B cell (primary cell): Measurements from ENCODE around the gene ACSM3. TPM values are rescaled to one million over a fixed set of nuclear protein-coding genes. Genes with fewer than 3 reads are reported as not detected.

Experiments
- ATAC-seq: fragments of 200-7000 bp; cut with Tn5 transposase; one replicate; pipeline ENCODE4 v1.10.0; 2021; ENCODE audit warnings: low read depth, mild to moderate bottlenecking, moderate number of reproducible peaks, moderate library complexity
- CTCF ChIA-PET: fragments of 350-600 bp; sonication (Branson Sonifier 250); formaldehyde crosslinking; loops from one replicate; lab custom pipeline; 2021; ENCODE audit warnings: antibody characterized with exemption, inconsistent platforms; lab: Charles Lee
- POLR2A ChIA-PET: fragments of 350-600 bp; sonication (Branson Sonifier 250); formaldehyde crosslinking; loops from one replicate; lab custom pipeline; 2021; ENCODE audit warnings: antibody characterized with exemption; lab: Charles Lee
- DNase-seq: peaks from one replicate; pipeline ENCODE4 v3.0.0; 2013
- H2AFZ ChIP-seq: 2 replicates; pipeline ENCODE4 v1.6.1; 2012; ENCODE audit warnings: mild to moderate bottlenecking, low read depth, low read length; ENCODE audit not compliant: insufficient read depth, poor library complexity, severe bottlenecking
- H3K27ac ChIP-seq, 2 donors: 1 replicate in 1 of 2; 2 replicates in 1 of 2; pipeline ENCODE4 v1.5.1; 2012 to 2013; ENCODE audit warnings: low read length in 2 of 2, mild to moderate bottlenecking in 2 of 2, moderate library complexity in 1 of 2
- H3K27me3 ChIP-seq, 4 experiments: fragments of 200-600 bp in 1 of 4; sonication (generic) in 1 of 4; replicated peaks in 1 of 4; 1 replicate in 2 of 4; 2 replicates in 2 of 4; pipeline versions ENCODE4 v1.6.1 to v1.7.0; 2013 to 2016; ENCODE audit warnings: low read length in 3 of 4, mild to moderate bottlenecking in 2 of 4, mixed read lengths in 1 of 4, moderate library complexity in 1 of 4; ENCODE audit not compliant: insufficient read depth in 4 of 4, control insufficient read depth in 3 of 4; ENCODE audit errors: control extremely low read depth in 1 of 4
- H3K36me3 ChIP-seq, 2 experiments: replicated peaks in 1 of 2; 1 replicate in 1 of 2; 2 replicates in 1 of 2; pipeline versions ENCODE4 v1.6.1 to v1.7.1; 2013; ENCODE audit warnings: low read length in 1 of 2; ENCODE audit not compliant: insufficient read depth in 2 of 2, control insufficient read depth in 1 of 2; ENCODE audit errors: control extremely low read depth in 1 of 2, extremely low read depth in 1 of 2
- H3K4me1 ChIP-seq, 2 donors: fragments of 200-600 bp in 1 of 2; sonication (generic) in 1 of 2; 1 replicate in 1 of 2; 2 replicates in 1 of 2; pipeline versions ENCODE4 v1.5.1 to v1.6.1; 2013 to 2017; ENCODE audit warnings: low read length in 2 of 2; ENCODE audit not compliant: control insufficient read depth in 2 of 2, insufficient read depth in 2 of 2
- H3K4me2 ChIP-seq: replicated peaks from 2 replicates; pipeline ENCODE3; 2012; ENCODE audit warnings: mild to moderate bottlenecking, low read depth, low read length; ENCODE audit not compliant: poor library complexity, severe bottlenecking
- H3K4me3 ChIP-seq, 5 experiments: fragments of 200-600 bp in 1 of 5; sonication (generic) in 1 of 5; 1 replicate in 3 of 5; 2 replicates in 2 of 5; pipeline versions ENCODE4 v1.5.1 to v1.7.0; 2011 to 2016; ENCODE audit warnings: low read length in 4 of 5, mild to moderate bottlenecking in 4 of 5, low read depth in 2 of 5, control low read depth in 1 of 5, moderate library complexity in 1 of 5; ENCODE audit not compliant: insufficient read depth in 1 of 5; ENCODE audit errors: control extremely low read depth in 1 of 5, extremely low read depth in 1 of 5
- H3K79me2 ChIP-seq: fragments of 200-600 bp; sonication (generic); one replicate; pipeline ENCODE4 v1.6.0; 2016; ENCODE audit warnings: low read length; ENCODE audit not compliant: control insufficient read depth, insufficient read depth
- H3K9ac ChIP-seq: fragments of 200-600 bp; sonication (generic); 2 replicates; pipeline ENCODE4 v1.6.1; 2017; ENCODE audit warnings: mild to moderate bottlenecking, low read length, moderate library complexity
- H3K9me3 ChIP-seq, 3 donors: one replicate each; pipeline versions ENCODE4 v1.6.1 to v1.7.1; 2013; ENCODE audit warnings: low read length in 2 of 3; ENCODE audit not compliant: control insufficient read depth in 2 of 3, insufficient read depth in 1 of 3; ENCODE audit errors: control extremely low read depth in 1 of 3
- H4K20me1 ChIP-seq: 2 replicates; pipeline ENCODE4 v1.6.0; 2012; ENCODE audit warnings: mild to moderate bottlenecking, low read length; ENCODE audit not compliant: insufficient read depth, control insufficient read depth, poor library complexity, severe bottlenecking
- H3K27ac Mint-ChIP-seq: one replicate; pipeline ENCODE4 v1.8.0; 2021; ENCODE audit warnings: mixed read lengths
- H3K27me3 Mint-ChIP-seq: one replicate; pipeline ENCODE4 v1.8.0; 2021; ENCODE audit warnings: mixed read lengths
- H3K4me1 Mint-ChIP-seq: one replicate; pipeline ENCODE4 v1.8.0; 2021; ENCODE audit warnings: mixed read lengths
- H3K4me3 Mint-ChIP-seq: one replicate; pipeline ENCODE4 v1.8.0; 2021; ENCODE audit warnings: mixed read lengths
- H3K9me3 Mint-ChIP-seq: one replicate; pipeline ENCODE4 v1.8.0; 2022; ENCODE audit warnings: mixed read lengths; ENCODE audit not compliant: insufficient read depth
- CTCF ChIP-seq: fragments of 200-600 bp; IDR thresholded peaks from one replicate; pipeline ENCODE4 v1.8.0; 2022; ENCODE audit warnings: antibody characterized with exemption, mild to moderate bottlenecking
- EZH2 ChIP-seq: IDR thresholded peaks from 2 replicates; pipeline ENCODE4 v1.6.1; 2012; ENCODE audit warnings: borderline replicate concordance, low read depth, mild to moderate bottlenecking, moderate library complexity, low read length; ENCODE audit not compliant: insufficient read depth, poor library complexity, severe bottlenecking
- WGBS: methylation state at CpG from one replicate; pipeline ENCODE4 v1.1.5; 2013; ENCODE audit warnings: missing lambda C conversion rate; ENCODE audit not compliant: insufficient coverage; 5-methylcytosine and 5-hydroxymethylcytosine counted together
- intact Hi-C: fragments of 100-400 bp; cut with micrococcal nuclease; formaldehyde crosslinking; loops from one replicate; pipeline ENCODE4 v1.10.0; 2022
- polyA plus RNA-seq: library from polyadenylated mRNA; depleted of rRNA; stranded (reverse); fragments of >200 nt; gene quantifications from 2 replicates; pipeline ENCODE4 v1.2.3, GENCODE V29; 2012
- total RNA-seq, 2 donors: library from RNA; stranded (reverse); fragments of 120-200 nt in 1 of 2; gene quantifications; 1 replicate in 1 of 2; 2 replicates in 1 of 2; pipeline versions ENCODE4 v1.2.3 to v1.2.4, GENCODE V29; 2013 to 2022

Gene ACSM3
- total and polyA plus RNA-seq, 2 donors (not counting 1 experiment from before 2014, with no cell fraction given), result 6.3 to 84.2 TPM

GRCh38 chr16:20774703-20775362 is 11.0 kb downstream of the ACSM3 start:
- no peaks in the 10 kb centered on the region for H3K27me3 Mint-ChIP-seq
- ATAC-seq (peak; percentile 65), DNase-seq (peak; percentile 56)
- CTCF ChIA-PET, result interaction anchor here (0.7 to 1.6 kb wide), 2 partner anchors 20 to 98 kb away, joined by 3 to 4 read pairs; no protein-coding TSS in a partner anchor
- H3K4me3 Mint-ChIP-seq, result no peak overlapping the region
- H3K9me3 Mint-ChIP-seq, result no peaks in the 10 kb centered on the region
- H3K27me3 ChIP-seq, result no peaks in the 10 kb centered on the region
- no peak overlapping the region for H3K4me3 ChIP-seq
- no peak overlapping the region for H3K9ac ChIP-seq
- WGBS, result 79% methylated on average over 5 of the region's 7 CpGs
- no peak overlapping the region for H3K4me2 ChIP-seq
- no peaks in the 10 kb centered on the region for H3K79me2 ChIP-seq
- intact Hi-C loops, result no loop called here
- no peaks in the 10 kb centered on the region for H3K4me1 ChIP-seq
- no peaks in the 10 kb centered on the region for H3K4me1 Mint-ChIP-seq
- no peak overlapping the region for H2AFZ ChIP-seq
- no peaks in the 10 kb centered on the region for H3K36me3 ChIP-seq
- POLR2A ChIA-PET, result no interaction called here
- peak; percentile 65 for TF ChIP-seq CTCF
- TF ChIP-seq EZH2, result no peak
- H3K9me3 ChIP-seq, result no peaks in the 10 kb centered on the region
- H4K20me1 ChIP-seq, result no peaks in the 10 kb centered on the region
- H3K27ac ChIP-seq, result no peak overlapping the region
- no peak overlapping the region for H3K27ac Mint-ChIP-seq

- POLR2A ChIA-PET, result interaction anchor here (0.6 kb wide), 1 partner anchor 176 kb away, joined by 12 read pairs; no protein-coding TSS in a partner anchor
- Histone ChIP-seq H3K9ac (no peak overlapping the region), H3K79me2 (no peaks in the 10 kb centered on the region), H2AFZ (no peak overlapping the region), H3K4me1 (no peaks in the 10 kb centered on the region), H4K20me1 (no peaks in the 10 kb centered on the region), H3K27me3 (no peaks in the 10 kb centered on the region), H3K36me3 (peaks cover 0 to 2% of the 10 kb centered on the region in 2 experiments), H3K4me3 (no peak overlapping the region), H3K9me3 (peaks cover 0 to 5% (median 3%) of the 10 kb centered on the region in 3 donors), H3K27ac (no peak overlapping the region), H3K4me2 (no peak overlapping the region)
- Mint-ChIP-seq H3K9me3 (no peaks in the 10 kb centered on the region), H3K27me3 (no peaks in the 10 kb centered on the region), H3K27ac (no peak overlapping the region), H3K4me1 (no peaks in the 10 kb centered on the region), H3K4me3 (no peak overlapping the region)
- CTCF ChIA-PET, result no interaction called here
- intact Hi-C loops, result no loop called here
- no peak for TF ChIP-seq CTCF
- no peak for TF ChIP-seq EZH2
- DNase-seq, result no peak
- no peak for ATAC-seq
- no CpG with 5 or more reads among the region's 1 CpG for WGBS
Observed at GRCh38 chr16:20781697-20782096, 17.9 kb downstream of the ACSM3 start.
